ENCODE results near the gene ENTPD7.

GRCh38 chr10:99685597-99685967, 26.3 kb downstream of the ENTPD7 start:
- no peak for TF ChIP-seq CTCF (IDR thresholded peaks at IDR 0.05)
- TF ChIP-seq EP300 (IDR thresholded peaks at IDR 0.05): no peak

Data from sigmoid colon (tissue), 4 donors.